HepG2 (cell line): Measurements from ENCODE around the gene RNF114. TPM values are rescaled to one million over a fixed set of nuclear protein-coding genes. Genes with fewer than 3 reads are reported as not detected.

Experiments used
- CHD4 ChIP-seq: fragments of 200-600 bp; sonication (generic); IDR thresholded peaks from 2 replicates; pipeline ENCODE4 v1.7.0; 2017; ENCODE audit warnings: mild to moderate bottlenecking, low read length, borderline replicate concordance
- ISX ChIP-seq: sonication (generic); formaldehyde crosslinking; conservative IDR thresholded peaks from 2 replicates; pipeline ENCODE4 v1.5.0; 2020; ENCODE audit warnings: missing genetic modification reagents
- KLF13 ChIP-seq: sonication (generic); formaldehyde crosslinking; IDR thresholded peaks from 2 replicates; pipeline ENCODE4 v1.4.0; 2020; ENCODE audit warnings: mild to moderate bottlenecking, missing genetic modification reagents
- LRRFIP1 ChIP-seq: sonication (generic); formaldehyde crosslinking; conservative IDR thresholded peaks from 2 replicates; pipeline ENCODE4 v1.4.0; 2020; ENCODE audit warnings: missing genetic modification reagents
- MAFG ChIP-seq: sonication (generic); formaldehyde crosslinking; IDR thresholded peaks from 2 replicates; pipeline ENCODE4 v1.5.1; 2020; ENCODE audit warnings: mild to moderate bottlenecking, missing genetic modification reagents
- MYNN ChIP-seq: sonication (generic); formaldehyde crosslinking; IDR thresholded peaks from 2 replicates; pipeline ENCODE4 v1.4.0; 2020; ENCODE audit warnings: mild to moderate bottlenecking, low read depth, missing genetic modification reagents
- NBN ChIP-seq: fragments of 450-650 bp; conservative IDR thresholded peaks from 2 replicates; pipeline ENCODE4 v1.6.1; 2017
- NCOA2 ChIP-seq: sonication (generic); formaldehyde crosslinking; IDR thresholded peaks from 2 replicates; pipeline ENCODE4 v1.8.0; 2022; ENCODE audit warnings: inconsistent platforms
- NCOR1 ChIP-seq: fragments of 200-600 bp; sonication (generic); IDR thresholded peaks from 2 replicates; pipeline ENCODE4 v1.7.0; 2017; ENCODE audit warnings: antibody characterized with exemption, low read length, borderline replicate concordance
- REXO4 ChIP-seq: sonication (generic); formaldehyde crosslinking; IDR thresholded peaks from 2 replicates; pipeline ENCODE4 v1.8.0; 2022; ENCODE audit warnings: missing genetic modification reagents, mild to moderate bottlenecking, borderline replicate concordance
- RORA ChIP-seq: sonication (generic); formaldehyde crosslinking; IDR thresholded peaks from 2 replicates; pipeline ENCODE4 v1.5.0; 2020; ENCODE audit warnings: mild to moderate bottlenecking, missing genetic modification reagents, moderate library complexity
- SATB2 ChIP-seq: sonication (generic); formaldehyde crosslinking; IDR thresholded peaks from 2 replicates; pipeline ENCODE4 v1.5.0; 2020; ENCODE audit warnings: missing genetic modification reagents
- SUZ12 ChIP-seq: fragments of 150-350 bp; IDR thresholded peaks from 2 replicates; pipeline ENCODE4 v1.6.1; 2014; ENCODE audit warnings: low read depth, low read length
- THAP8 ChIP-seq: sonication (generic); formaldehyde crosslinking; IDR thresholded peaks from 2 replicates; pipeline ENCODE4 v1.5.1; 2020; ENCODE audit warnings: missing genetic modification reagents, mild to moderate bottlenecking, borderline replicate concordance
- ZNF432 ChIP-seq: sonication (generic); formaldehyde crosslinking; IDR thresholded peaks from 2 replicates; pipeline ENCODE4 v1.5.0; 2020; ENCODE audit warnings: missing genetic modification reagents, mild to moderate bottlenecking, borderline replicate concordance
- ZSCAN9 ChIP-seq: IDR thresholded peaks from 2 replicates; pipeline ENCODE4 v1.6.1; 2016; ENCODE audit warnings: borderline replicate concordance
- polyA plus RNA-seq, 8 experiments: library from polyadenylated mRNA; depleted of rRNA in 3 of 8; stranded (reverse) in 7 of 8; unstranded in 1 of 8; fragments of >200 nt; fragmentation: Illumina TruSeq in 4 of 8; extraction: Trizol in 4 of 8; gene quantifications; 2 replicates each; pipeline versions ENCODE4 v1.2.1 to v1.2.3, GENCODE V29; 2011 to 2016; ENCODE audit warnings: low read depth in 4 of 8, missing spikeins in 1 of 8, mixed read lengths in 1 of 8; ENCODE audit not compliant: insufficient read depth in 1 of 8
- total RNA-seq, 5 experiments: library from RNA; depleted of rRNA; stranded (reverse); fragments of >200 nt; fragmentation: Illumina TruSeq; extraction: Trizol; gene quantifications; 2 replicates each; pipeline ENCODE4 v1.2.3, GENCODE V29; 2016; ENCODE audit warnings: low read depth in 1 of 5
- TF ChIP-seq, protein P1 (sequence below): IDR thresholded peaks from 2 replicates; pipeline ENCODE4 v1.6.1; 2012; ENCODE audit warnings: inconsistent platforms
- TF ChIP-seq, protein P2 (sequence below): sonication (generic); formaldehyde crosslinking; IDR thresholded peaks from 2 replicates; pipeline ENCODE4 v1.5.0; 2020; ENCODE audit warnings: missing genetic modification reagents
- TF ChIP-seq, protein P3 (sequence below): IDR thresholded peaks from 2 replicates; pipeline ENCODE4 v1.6.1; 2016; ENCODE audit warnings: low read depth
- TF ChIP-seq, protein P4 (sequence below): sonication (generic); formaldehyde crosslinking; IDR thresholded peaks from 2 replicates; pipeline ENCODE4 v1.5.0; 2020; ENCODE audit warnings: mild to moderate bottlenecking, missing genetic modification reagents
- TF ChIP-seq, protein P5 (sequence below): sonication (generic); formaldehyde crosslinking; IDR thresholded peaks from 2 replicates; pipeline ENCODE4 v1.8.1; 2023; ENCODE audit warnings: missing genetic modification reagents, inconsistent platforms, borderline replicate concordance
- TF ChIP-seq, protein P6 (sequence below): IDR thresholded peaks from 2 replicates; pipeline ENCODE4 v1.6.1; 2016; ENCODE audit warnings: low read depth, control low read depth

RNF114 gene
- total and polyA plus RNA-seq, 2 of the 13 experiments (the other 11 are each of a cell fraction or from before 2014, with no cell fraction given), result 119 to 126 TPM

DNA sequence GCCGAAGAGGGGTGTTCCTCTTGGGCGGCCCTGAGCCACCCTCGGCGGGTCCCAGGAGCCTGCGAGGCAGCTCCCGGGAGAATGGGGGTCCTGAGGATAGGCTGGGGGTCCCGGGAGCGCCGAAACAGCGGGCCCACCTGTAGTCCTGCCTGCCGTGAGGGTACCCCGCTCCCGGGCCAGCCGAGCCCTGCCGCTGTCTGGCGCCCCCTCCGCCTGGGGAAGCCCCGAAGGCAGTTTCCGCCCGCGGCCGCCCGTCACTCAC lies 21.1 kb upstream of the RNF114 start (continued):
- TF ChIP-seq CHD4 (no peak), NCOR1 (no peak), MAFG (CRISPR knock-in tag) (no peak), RORA (CRISPR knock-in tag) (no peak), ZSCAN9 (CRISPR knock-in tag) (no peak), ZNF432 (CRISPR knock-in tag) (peak; percentile 66; the same call in 1 of the 2 replicates), SATB2 (no peak), SUZ12 (no peak), MYNN (CRISPR knock-in tag) (no peak), THAP8 (CRISPR knock-in tag) (no peak; the same call in 1 of the 2 replicates), ISX (CRISPR knock-in tag) (no peak), NBN (no peak), KLF13 (CRISPR knock-in tag) (no peak), NCOA2 (CRISPR knock-in tag) (no peak), LRRFIP1 (no peak), REXO4 (CRISPR knock-in tag) (no peak)
- TF ChIP-seq, protein P1, sequence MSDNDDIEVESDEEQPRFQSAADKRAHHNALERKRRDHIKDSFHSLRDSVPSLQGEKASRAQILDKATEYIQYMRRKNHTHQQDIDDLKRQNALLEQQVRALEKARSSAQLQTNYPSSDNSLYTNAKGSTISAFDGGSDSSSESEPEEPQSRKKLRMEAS, result no peak
- TF ChIP-seq, protein P2, sequence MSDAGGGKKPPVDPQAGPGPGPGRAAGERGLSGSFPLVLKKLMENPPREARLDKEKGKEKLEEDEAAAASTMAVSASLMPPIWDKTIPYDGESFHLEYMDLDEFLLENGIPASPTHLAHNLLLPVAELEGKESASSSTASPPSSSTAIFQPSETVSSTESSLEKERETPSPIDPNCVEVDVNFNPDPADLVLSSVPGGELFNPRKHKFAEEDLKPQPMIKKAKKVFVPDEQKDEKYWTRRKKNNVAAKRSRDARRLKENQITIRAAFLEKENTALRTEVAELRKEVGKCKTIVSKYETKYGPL (CRISPR knock-in tag), result no peak
- TF ChIP-seq, protein P3, sequence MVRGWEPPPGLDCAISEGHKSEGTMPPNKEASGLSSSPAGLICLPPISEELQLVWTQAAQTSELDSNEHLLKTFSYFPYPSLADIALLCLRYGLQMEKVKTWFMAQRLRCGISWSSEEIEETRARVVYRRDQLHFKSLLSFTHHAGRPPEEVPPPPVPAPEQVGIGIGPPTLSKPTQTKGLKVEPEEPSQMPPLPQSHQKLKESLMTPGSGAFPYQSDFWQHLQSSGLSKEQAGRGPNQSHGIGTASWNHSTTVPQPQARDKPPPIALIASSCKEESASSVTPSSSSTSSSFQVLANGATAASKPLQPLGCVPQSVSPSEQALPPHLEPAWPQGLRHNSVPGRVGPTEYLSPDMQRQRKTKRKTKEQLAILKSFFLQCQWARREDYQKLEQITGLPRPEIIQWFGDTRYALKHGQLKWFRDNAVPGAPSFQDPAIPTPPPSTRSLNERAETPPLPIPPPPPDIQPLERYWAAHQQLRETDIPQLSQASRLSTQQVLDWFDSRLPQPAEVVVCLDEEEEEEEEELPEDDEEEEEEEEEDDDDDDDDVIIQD, result no peak
- TF ChIP-seq, protein P4, sequence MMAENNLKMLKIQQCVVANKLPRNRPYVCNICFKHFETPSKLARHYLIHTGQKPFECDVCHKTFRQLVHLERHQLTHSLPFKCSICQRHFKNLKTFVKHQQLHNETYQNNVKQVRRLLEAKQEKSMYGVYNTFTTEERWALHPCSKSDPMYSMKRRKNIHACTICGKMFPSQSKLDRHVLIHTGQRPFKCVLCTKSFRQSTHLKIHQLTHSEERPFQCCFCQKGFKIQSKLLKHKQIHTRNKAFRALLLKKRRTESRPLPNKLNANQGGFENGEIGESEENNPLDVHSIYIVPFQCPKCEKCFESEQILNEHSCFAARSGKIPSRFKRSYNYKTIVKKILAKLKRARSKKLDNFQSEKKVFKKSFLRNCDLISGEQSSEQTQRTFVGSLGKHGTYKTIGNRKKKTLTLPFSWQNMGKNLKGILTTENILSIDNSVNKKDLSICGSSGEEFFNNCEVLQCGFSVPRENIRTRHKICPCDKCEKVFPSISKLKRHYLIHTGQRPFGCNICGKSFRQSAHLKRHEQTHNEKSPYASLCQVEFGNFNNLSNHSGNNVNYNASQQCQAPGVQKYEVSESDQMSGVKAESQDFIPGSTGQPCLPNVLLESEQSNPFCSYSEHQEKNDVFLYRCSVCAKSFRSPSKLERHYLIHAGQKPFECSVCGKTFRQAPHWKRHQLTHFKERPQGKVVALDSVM (CRISPR knock-in tag), result no peak
- TF ChIP-seq, protein P5, sequence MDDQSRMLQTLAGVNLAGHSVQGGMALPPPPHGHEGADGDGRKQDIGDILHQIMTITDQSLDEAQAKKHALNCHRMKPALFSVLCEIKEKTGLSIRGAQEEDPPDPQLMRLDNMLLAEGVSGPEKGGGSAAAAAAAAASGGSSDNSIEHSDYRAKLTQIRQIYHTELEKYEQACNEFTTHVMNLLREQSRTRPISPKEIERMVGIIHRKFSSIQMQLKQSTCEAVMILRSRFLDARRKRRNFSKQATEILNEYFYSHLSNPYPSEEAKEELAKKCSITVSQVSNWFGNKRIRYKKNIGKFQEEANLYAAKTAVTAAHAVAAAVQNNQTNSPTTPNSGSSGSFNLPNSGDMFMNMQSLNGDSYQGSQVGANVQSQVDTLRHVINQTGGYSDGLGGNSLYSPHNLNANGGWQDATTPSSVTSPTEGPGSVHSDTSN (CRISPR knock-in tag), result no peak
- TF ChIP-seq, protein P6, sequence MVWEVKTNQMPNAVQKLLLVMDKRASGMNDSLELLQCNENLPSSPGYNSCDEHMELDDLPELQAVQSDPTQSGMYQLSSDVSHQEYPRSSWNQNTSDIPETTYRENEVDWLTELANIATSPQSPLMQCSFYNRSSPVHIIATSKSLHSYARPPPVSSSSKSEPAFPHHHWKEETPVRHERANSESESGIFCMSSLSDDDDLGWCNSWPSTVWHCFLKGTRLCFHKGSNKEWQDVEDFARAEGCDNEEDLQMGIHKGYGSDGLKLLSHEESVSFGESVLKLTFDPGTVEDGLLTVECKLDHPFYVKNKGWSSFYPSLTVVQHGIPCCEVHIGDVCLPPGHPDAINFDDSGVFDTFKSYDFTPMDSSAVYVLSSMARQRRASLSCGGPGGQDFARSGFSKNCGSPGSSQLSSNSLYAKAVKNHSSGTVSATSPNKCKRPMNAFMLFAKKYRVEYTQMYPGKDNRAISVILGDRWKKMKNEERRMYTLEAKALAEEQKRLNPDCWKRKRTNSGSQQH (CRISPR knock-in tag), result no peak
